ENCODE data around the gene AZI2. TPM values are rescaled to one million over a fixed set of nuclear protein-coding genes. Genes with fewer than 3 reads are reported as not detected.

Gene AZI2
- total RNA-seq, 1 experiment from 2014 or later: 51.6 TPM

GRCh38 chr3:28286595-28286994, 62.0 kb downstream of the AZI2 start:
- Histone ChIP-seq H3K79me2 (ENCODE audit: insufficient read depth, low read length) (no peaks in the 10 kb centered on the region; the same call in 1 of the 2 replicates), H3K27ac (ENCODE audit: low read depth, low read length) (no peak overlapping the region), H3K9ac (ENCODE audit: low read length) (no peak overlapping the region), H3K4me2 (ENCODE audit: low read length) (no peak overlapping the region), H3K4me3 (replicated peaks in 1 of 2; ENCODE audit: low read depth in 1 of 2, low read length in 2 of 2) (no peak overlapping the region), H3K4me1 (ENCODE audit: control insufficient read depth in 1 of 2, insufficient read depth in 2 of 2, low read length in 2 of 2) (no peaks in the 10 kb centered on the region), H3K9me3 (ENCODE audit: control insufficient read depth in 1 of 2, insufficient read depth in 1 of 2, low read depth in 1 of 2, low read length in 2 of 2) (no peaks in the 10 kb centered on the region), H2AFZ (ENCODE audit: low read depth, low read length, poor library complexity, severe bottlenecking) (no peak overlapping the region), H3K9me2 (ENCODE audit: insufficient read depth) (no peaks in the 10 kb centered on the region), H3K36me3 (ENCODE audit: control insufficient read depth in 1 of 2, insufficient read depth in 2 of 2, low read length in 2 of 2) (no peaks in the 10 kb centered on the region), H3K27me3 (ENCODE audit: insufficient read depth, low read length) (no peaks in the 10 kb centered on the region), H4K20me1 (ENCODE audit: insufficient read depth) (no peaks in the 10 kb centered on the region)
- ATAC-seq (peak; percentile 79), DNase-seq (ENCODE audit: low read depth, low spot score) (peak; percentile 18)
- BruUV-seq (replicated peaks): TSS peak; percentile 8
- intact Hi-C loops (cut with micrococcal nuclease): loop anchor here (2.0 kb wide), 1 partner anchor 574 kb away; no protein-coding TSS in a partner anchor
- no peak for TF ChIP-seq SP1 (IDR thresholded peaks at IDR 0.05; ENCODE audit: low read depth)
- no peak for TF ChIP-seq EZH2 (IDR thresholded peaks at IDR 0.05)
- no peak for TF ChIP-seq EGR1 (IDR thresholded peaks at IDR 0.05; ENCODE audit: low read depth)
- TF ChIP-seq CTCF (IDR thresholded peaks at IDR 0.05 in 2 of 3, conservative IDR thresholded peaks at IDR 0.05 in 1 of 3; ENCODE audit: borderline replicate concordance in 1 of 3, insufficient read depth in 1 of 3, low read depth in 2 of 3, low read length in 2 of 3): peak; percentile 42 to 61 (median 48); a peak in 5 of 6 replicates
- no peak for TF ChIP-seq SRF (IDR thresholded peaks at IDR 0.05; ENCODE audit: low read depth)
- no peak for TF ChIP-seq ATF3 (IDR thresholded peaks at IDR 0.05)
- no peak for TF ChIP-seq ZFX (IDR thresholded peaks at IDR 0.05)
- TF ChIP-seq YY1 (IDR thresholded peaks at IDR 0.05; ENCODE audit: extremely low read depth, insufficient replicate concordance, low read depth, low read length): no peak
- no peak for TF ChIP-seq JUND (IDR thresholded peaks at IDR 0.05)
- peak; percentile 68 for TF ChIP-seq RAD21 (IDR thresholded peaks at IDR 0.05; ENCODE audit: low read depth)
- no peak for TF ChIP-seq TCF7L2 (IDR thresholded peaks at IDR 0.05; ENCODE audit: borderline replicate concordance, extremely low read depth, insufficient read depth, insufficient read length)
- TF ChIP-seq CEBPB (IDR thresholded peaks at IDR 0.05; ENCODE audit: low read depth): no peak
- TF ChIP-seq SIN3A (IDR thresholded peaks at IDR 0.05; ENCODE audit: low read depth): no peak
- ChIA-PET POLR2A (no interaction called here), RAD21 (ENCODE audit: low non-redundant PET in 1 of 2, low total read pairs in 2 of 2, uncharacterized antibody in 2 of 2, unreplicated experiment in 2 of 2) (no interaction called here), CTCF (interaction anchor here (1.2 to 1.6 kb wide), 4 partner anchors 13 to 575 kb away, joined by 4 to 7 read pairs (median 6); partner anchors contain the start of gene EOMES)
